Right hindlimb (tissue), 1 donor: ENCODE data around the gene NEXN.

Source experiments
- DNase-seq: peaks from one replicate; pipeline ENCODE4 v3.0.0-alpha.2; 2018

NEXN gene

DNA sequence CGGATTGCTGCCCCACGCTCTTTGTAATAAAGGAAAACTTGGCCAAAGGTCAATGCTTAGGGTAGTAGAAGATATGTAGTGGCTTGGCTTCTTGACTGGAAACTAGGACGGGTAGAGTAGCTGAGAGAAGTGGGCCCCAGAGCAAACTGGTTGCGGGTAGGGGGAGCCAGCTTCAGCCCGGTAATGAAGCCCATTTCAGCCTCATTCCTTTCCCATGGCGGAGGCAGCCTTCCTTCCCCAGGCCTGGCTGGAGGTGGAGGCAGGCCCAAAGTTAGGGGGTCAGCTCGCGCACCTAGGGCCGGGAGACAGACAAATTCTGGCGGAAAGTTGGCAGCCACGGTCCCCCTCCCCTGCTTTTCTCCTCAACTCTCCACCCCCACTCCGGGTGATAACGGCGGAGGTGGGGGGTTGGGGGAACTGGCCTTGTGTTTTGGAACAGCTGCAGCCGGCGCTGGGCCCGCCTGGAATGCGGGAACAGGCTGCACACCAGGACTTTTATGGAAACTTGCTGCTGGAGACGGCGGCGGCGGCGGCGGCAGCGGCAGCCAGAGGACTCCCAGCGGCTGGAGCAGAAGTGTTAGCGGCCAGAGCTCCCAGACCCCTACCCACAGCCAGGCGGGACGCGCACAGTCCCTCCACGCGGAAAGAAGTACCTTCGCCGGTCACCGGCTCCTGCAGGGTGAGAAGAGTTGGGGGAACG is at the start of gene NEXN:
Gene NEXN, plus strand, starts transcription at position 544 of the 700 bp plus-strand sequence. CDS start 27,483 bp downstream, outside the sequence.
- DNase-seq: peak; percentile 92

- DNase-seq: no peak
These were observed 46.9 kb upstream of the NEXN start for GRCh38 chr1:77841574-77841973.

DNA sequence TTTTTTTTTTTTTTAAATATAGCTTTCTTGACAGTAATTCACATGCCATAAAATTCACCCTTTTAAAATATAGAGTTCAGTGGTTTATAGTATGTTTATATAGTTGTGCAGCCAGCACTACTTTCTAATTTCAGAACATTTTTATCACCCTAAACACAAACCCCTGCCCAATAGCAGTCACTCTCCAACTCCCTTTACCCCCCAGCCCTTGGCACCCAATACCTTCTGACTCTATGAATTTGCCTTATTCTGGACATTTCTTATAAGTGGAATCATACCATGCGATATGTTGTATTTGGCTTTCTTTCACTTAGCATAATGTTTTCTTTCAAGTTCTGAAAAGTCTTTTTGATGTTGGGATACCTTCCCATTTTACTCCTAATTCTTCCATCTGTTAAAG is 42.5 kb upstream of the NEXN start:
- peak; percentile 60 for DNase-seq

DNA sequence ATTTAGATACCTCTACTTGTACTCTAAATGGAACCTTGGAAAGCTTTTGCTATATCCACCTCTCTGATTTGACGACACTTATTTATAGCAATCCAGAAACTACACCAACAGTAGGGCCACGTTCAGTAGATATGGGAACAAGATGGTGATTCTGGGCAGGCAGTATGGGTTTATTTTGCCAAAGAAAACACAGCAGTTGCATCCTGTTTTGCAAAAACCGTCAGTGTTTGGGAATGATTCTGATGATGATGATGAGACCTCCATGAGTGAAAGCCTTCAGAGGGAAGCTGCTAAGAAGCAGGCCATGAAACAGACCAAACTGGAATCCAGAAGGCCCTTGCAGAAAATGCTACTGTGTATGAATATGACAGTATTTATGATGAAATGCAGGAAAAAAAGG is 41.5 kb upstream of the NEXN start:
- DNase-seq: no peak

GRCh38 chr1:77847621-77848080 is 40.8 kb upstream of the NEXN start:
- DNase-seq: no peak

GRCh38 chr1:77850082-77850481 is 38.3 kb upstream of the NEXN start:
- no peak for DNase-seq

DNA sequence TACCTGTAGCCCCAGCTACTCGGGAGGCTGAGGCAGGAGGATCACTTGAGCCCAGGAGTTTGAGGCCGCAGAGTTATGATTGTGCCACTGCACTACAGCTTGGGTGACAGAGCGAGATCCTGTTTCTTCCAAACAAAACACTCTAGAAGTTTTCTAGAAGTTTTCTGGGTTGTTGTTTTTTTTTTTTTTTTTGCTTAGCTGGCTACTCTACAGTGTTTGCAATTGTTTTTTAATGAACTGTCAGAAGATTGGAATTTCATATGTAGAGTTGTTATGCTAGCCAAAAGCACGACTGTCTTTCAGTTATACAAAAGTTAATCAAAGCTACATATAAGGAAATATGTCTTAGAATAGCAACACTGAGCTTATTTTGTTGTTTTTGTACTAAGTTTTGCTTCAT is 30.9 kb upstream of the NEXN start:
- DNase-seq: no peak

GRCh38 chr1:77858725-77859124 is 29.7 kb upstream of the NEXN start:
- no peak for DNase-seq

- no peak for DNase-seq
These were observed 29.2 kb upstream of the NEXN start for GRCh38 chr1:77859248-77859647.

DNA sequence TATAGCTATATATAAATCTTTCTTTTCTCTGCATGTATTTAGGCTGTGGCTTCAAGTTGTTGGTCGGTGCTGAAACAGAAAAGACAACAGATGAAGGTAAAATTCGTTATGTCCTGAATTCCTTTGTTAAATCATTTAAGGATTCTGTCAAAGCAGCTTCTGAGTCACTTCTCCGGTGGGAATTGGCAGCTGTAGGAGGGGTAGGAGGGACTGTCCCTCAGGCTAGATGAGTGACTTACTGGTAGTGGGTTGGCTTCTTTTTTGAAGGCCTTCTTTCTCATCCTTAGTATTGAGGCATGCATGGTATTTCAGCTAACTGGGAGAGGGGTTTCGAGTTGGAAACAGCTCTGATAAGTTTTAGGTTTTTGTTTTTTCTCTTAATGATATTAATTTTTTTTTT is 22.1 kb upstream of the NEXN start:
- no peak for DNase-seq

DNA sequence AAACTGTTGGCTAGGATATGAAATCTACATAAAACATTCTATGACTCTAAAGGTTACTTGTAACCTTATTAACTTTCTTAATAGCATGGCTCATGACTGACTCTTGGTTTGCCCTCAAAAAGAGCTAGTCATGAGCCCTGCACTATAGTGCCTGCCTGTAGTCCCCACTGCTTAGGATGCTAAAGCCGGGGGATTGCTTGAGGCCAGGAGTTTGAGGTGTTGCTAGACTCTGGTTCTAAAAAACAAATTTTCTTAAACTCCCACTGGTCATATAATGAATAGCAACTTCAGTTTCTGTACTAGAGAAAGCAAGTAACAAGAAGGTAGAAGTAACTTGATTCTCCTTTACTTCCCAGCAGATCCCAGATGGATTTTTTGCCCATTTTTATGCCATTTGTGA is 15.8 kb upstream of the NEXN start:
- DNase-seq: no peak

GRCh38 chr1:77873461-77873860 is 15.0 kb upstream of the NEXN start:
- DNase-seq: no peak

DNA sequence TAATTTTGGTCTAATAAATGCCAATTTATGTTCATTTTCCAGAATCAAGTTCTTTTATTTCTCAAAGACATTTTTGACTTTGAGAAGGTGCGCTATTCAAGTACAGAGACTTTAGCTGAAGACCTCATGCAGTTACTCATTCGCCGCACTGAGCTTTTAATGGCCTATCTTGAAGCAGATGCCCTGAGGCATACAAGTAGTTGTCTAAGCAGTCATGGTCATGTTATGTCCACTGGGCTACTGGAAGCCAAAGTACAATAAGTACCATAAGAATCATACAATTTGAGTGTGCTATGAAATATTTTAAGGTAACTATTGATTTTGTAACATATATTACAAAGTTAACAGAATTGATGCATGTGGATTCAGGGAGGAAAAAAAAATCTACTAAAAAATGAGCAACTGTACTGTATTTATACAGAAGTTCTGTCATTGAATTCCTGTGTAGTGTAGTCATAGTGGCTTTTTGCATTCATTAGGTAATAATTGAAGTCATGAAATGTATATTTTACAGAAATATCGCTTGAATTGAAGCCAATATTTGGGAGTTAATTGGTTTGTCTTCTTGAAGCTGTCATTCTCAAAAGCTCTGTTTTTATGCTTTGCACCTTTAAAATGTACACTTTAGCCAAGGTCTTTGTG is 13.5 kb upstream of the NEXN start:
- DNase-seq: no peak

DNA sequence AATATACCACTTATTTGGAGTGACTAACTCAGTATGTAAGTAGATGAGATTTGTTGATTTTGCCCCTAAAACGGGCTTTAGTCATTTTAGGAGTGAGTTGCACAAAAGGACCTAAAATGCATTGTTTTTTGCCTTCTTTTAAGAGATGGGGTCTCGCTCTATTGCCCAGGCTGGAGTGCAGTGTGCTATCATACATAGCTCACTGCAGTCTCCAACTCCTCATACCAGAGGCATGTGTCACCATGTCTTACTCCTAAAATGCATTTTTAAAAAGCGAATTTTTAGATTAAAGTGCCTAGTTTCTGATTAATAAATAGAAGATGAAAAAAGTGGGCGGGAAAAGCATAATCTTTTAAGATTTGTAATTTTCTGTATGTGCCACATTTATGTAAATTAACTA is 11.5 kb upstream of the NEXN start:
- DNase-seq: no peak

GRCh38 chr1:77881061-77881460 is 7.4 kb upstream of the NEXN start:
- no peak for DNase-seq

- DNase-seq: no peak
These were observed 6.0 kb upstream of the NEXN start for GRCh38 chr1:77882411-77882810.

- no peak for DNase-seq
These were observed 588 bp downstream of the NEXN start for GRCh38 chr1:77888781-77889642.

GRCh38 chr1:77889671-77890070 is 1.2 kb downstream of the NEXN start:
- DNase-seq: no peak

GRCh38 chr1:77891200-77891599 is 2.8 kb downstream of the NEXN start:
- DNase-seq: no peak

DNA sequence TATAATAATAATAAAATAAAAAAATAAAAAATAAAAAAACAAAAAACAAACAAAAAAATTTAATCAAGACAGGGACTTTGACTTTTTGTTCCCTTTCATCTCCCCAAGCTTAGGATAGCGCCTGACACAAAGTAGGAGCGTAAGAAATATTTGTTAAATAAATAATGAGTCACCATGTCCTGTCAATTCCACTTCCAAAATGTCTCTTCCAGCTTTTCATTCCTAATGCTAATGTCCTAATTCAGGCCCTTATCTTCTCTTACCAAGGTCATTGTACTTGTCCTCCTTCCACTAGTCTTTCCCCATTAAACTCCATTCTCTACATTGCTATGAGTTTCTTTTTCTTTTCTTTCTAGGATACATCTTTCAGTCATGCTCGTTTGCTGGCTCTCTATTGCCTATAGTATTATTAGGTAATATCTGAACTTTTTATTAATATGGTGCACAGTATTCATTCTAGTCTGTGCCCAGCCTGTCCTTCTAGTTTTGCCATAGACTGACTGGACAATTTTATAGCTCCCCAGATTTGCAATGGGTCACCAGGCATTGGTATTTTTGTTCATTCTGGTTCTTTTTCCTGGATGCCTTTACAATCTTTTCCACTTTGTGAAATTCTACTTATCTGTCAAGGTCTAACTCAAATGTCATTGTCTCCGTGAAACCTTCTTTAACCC is 11.4 kb downstream of the NEXN start:
- no peak for DNase-seq

GRCh38 chr1:77900687-77901293 is 12.4 kb downstream of the NEXN start:
- peak; percentile 49 for DNase-seq

DNA sequence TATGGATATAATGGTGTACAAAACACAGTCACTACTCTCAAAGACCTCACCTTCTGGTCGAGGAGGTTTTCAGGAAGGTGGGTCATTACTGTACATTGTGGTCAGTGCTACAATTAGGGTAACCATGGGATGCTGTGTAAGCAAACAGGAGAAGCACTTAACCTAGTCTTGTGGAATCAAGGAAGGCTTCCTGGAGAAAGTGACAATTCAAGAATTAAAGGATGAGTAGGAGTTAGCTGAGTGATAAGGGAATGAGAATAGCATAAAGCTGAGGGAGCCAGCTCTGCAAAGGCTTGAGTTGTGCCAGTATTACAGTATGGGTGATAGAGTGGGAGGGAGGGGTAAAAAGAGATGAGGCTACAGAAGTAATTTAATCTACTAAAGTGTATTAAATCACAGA is 17.2 kb downstream of the NEXN start:
- DNase-seq: no peak
